IMR-90 (cell line): ENCODE measurements around the gene INSYN2A. TPM values are rescaled to one million over a fixed set of nuclear protein-coding genes. Genes with fewer than 3 reads are reported as not detected.

ENCODE experiments used
- ATAC-seq: fragments of 200-7000 bp; cut with Tn5 transposase; 2 replicates; pipeline ENCODE4 v1.9.1; 2020; ENCODE audit warnings: low read depth, mild to moderate bottlenecking, moderate library complexity
- BruUV-seq: library from RNA; stranded (reverse); fragments of 400-500 nt; replicated peaks from 2 replicates; lab custom pipeline; 2021; lab: Mats Ljungman, UMichigan
- CTCF ChIA-PET: fragments of 300-600 bp; formaldehyde crosslinking; extraction: SDS; loops from one replicate; lab custom pipeline; 2021; ENCODE audit warnings: antibody characterized with exemption; lab: Yijun Ruan, JAX
- POLR2A ChIA-PET: fragments of 300-600 bp; sonication (Branson Sonifier 250); formaldehyde crosslinking; loops from one replicate; lab custom pipeline; 2022; ENCODE audit warnings: antibody characterized with exemption; ENCODE audit not compliant: unreplicated experiment; lab: Charles Lee
- DNase-seq: peaks from one replicate; pipeline ENCODE4 v3.0.0; 2013
- H2AFZ ChIP-seq: replicated peaks from 2 replicates; pipeline ENCODE3; 2013; ENCODE audit warnings: low read length, mild to moderate bottlenecking; ENCODE audit not compliant: poor library complexity
- H2AK5ac ChIP-seq: 2 replicates; pipeline ENCODE4 v1.6.1; 2013; ENCODE audit warnings: low read depth, low read length, inconsistent platforms
- H2AK9ac ChIP-seq: replicated peaks from 2 replicates; pipeline ENCODE3; 2013; ENCODE audit warnings: mild to moderate bottlenecking, low read depth, low read length, moderate library complexity; ENCODE audit not compliant: poor library complexity
- H2BK120ac ChIP-seq: 2 replicates; pipeline ENCODE4 v1.6.1; 2013; ENCODE audit warnings: low read depth, low read length, inconsistent platforms
- H2BK15ac ChIP-seq: 3 replicates; pipeline ENCODE4 v1.6.1; 2013; ENCODE audit warnings: low read depth, low read length, inconsistent platforms
- H2BK20ac ChIP-seq: 2 replicates; pipeline ENCODE4 v1.6.1; 2013; ENCODE audit warnings: low read depth, mild to moderate bottlenecking, inconsistent platforms, low read length, moderate library complexity
- H2BK5ac ChIP-seq: 2 replicates; pipeline ENCODE4 v1.6.1; 2013; ENCODE audit warnings: mild to moderate bottlenecking, low read depth, low read length, inconsistent platforms; ENCODE audit not compliant: poor library complexity, severe bottlenecking
- H3K14ac ChIP-seq: replicated peaks from 2 replicates; pipeline ENCODE4 v1.6.1; 2013; ENCODE audit warnings: low read depth, low read length, inconsistent platforms
- H3K18ac ChIP-seq: 2 replicates; pipeline ENCODE4 v1.6.1; 2013; ENCODE audit warnings: low read depth, low read length, control low read depth
- H3K23ac ChIP-seq: 2 replicates; pipeline ENCODE4 v1.6.1; 2013; ENCODE audit warnings: low read depth, low read length, inconsistent platforms
- H3K27ac ChIP-seq: 2 replicates; pipeline ENCODE4 v1.5.1; 2013; ENCODE audit warnings: mild to moderate bottlenecking, control low read depth, low read length; ENCODE audit not compliant: insufficient read depth
- H3K27me3 ChIP-seq: 2 replicates; pipeline ENCODE4 v1.6.1; 2013; ENCODE audit warnings: low read length; ENCODE audit not compliant: control insufficient read depth, insufficient read depth
- H3K36me3 ChIP-seq: 2 replicates; pipeline ENCODE4 v1.6.1; 2013; ENCODE audit warnings: low read length, mixed read lengths; ENCODE audit not compliant: control insufficient read depth, insufficient read depth
- H3K4ac ChIP-seq: 2 replicates; pipeline ENCODE4 v1.6.1; 2013; ENCODE audit warnings: low read depth, low read length, inconsistent platforms
- H3K4me1 ChIP-seq: 2 replicates; pipeline ENCODE4 v1.6.1; 2013; ENCODE audit warnings: low read length, mixed read lengths; ENCODE audit not compliant: control insufficient read depth, insufficient read depth
- H3K4me2 ChIP-seq: 2 replicates; pipeline ENCODE4 v1.6.1; 2013; ENCODE audit warnings: low read depth, mild to moderate bottlenecking, control low read depth, low read length, moderate library complexity
- H3K4me3 ChIP-seq: 2 replicates; pipeline ENCODE4 v1.5.1; 2013; ENCODE audit warnings: low read depth, mild to moderate bottlenecking, control low read depth, low read length, moderate library complexity; ENCODE audit not compliant: insufficient read depth
- H3K56ac ChIP-seq: 2 replicates; pipeline ENCODE4 v1.6.1; 2013; ENCODE audit warnings: low read length, inconsistent platforms; ENCODE audit not compliant: insufficient read depth; ENCODE audit errors: extremely low read depth
- H3K79me1 ChIP-seq, 2 experiments: 2 replicates each; pipeline ENCODE4 v1.6.1; 2013; ENCODE audit warnings: low read length in 2 of 2, inconsistent platforms in 1 of 2, low read depth in 1 of 2
- H3K9ac ChIP-seq: 2 replicates; pipeline ENCODE4 v1.6.1; 2013; ENCODE audit warnings: low read depth, low read length, control low read depth
- H3K9me1 ChIP-seq: 2 replicates; pipeline ENCODE4 v1.6.1; 2013; ENCODE audit warnings: low read length, inconsistent platforms; ENCODE audit not compliant: insufficient read depth
- H3K9me3 ChIP-seq: 2 replicates; pipeline ENCODE4 v1.6.1; 2013; ENCODE audit warnings: low read length; ENCODE audit not compliant: control insufficient read depth, insufficient read depth
- H4K20me1 ChIP-seq: 2 replicates; pipeline ENCODE4 v1.6.1; 2013; ENCODE audit warnings: low read length, inconsistent platforms; ENCODE audit not compliant: insufficient read depth
- H4K5ac ChIP-seq: 2 replicates; pipeline ENCODE4 v1.6.1; 2013; ENCODE audit warnings: mild to moderate bottlenecking, low read depth, low read length, control low read depth
- H4K8ac ChIP-seq, 2 experiments: 2 replicates each; pipeline ENCODE4 v1.6.1; 2013; ENCODE audit warnings: low read depth in 2 of 2, low read length in 2 of 2, control low read depth in 1 of 2, inconsistent platforms in 1 of 2
- H4K91ac ChIP-seq: 2 replicates; pipeline ENCODE4 v1.6.1; 2013; ENCODE audit warnings: low read depth, low read length, inconsistent platforms; ENCODE audit not compliant: insufficient read depth
- CEBPB ChIP-seq: IDR thresholded peaks from 2 replicates; pipeline ENCODE4 v1.6.1; 2012; ENCODE audit warnings: low read depth, low read length, improper control_type of control experiment
- CHD1 ChIP-seq: IDR thresholded peaks from 2 replicates; pipeline ENCODE4 v1.6.1; 2012; ENCODE audit warnings: low read depth, low read length, improper control_type of control experiment
- FOS ChIP-seq: fragments of 150-350 bp; IDR thresholded peaks from 2 replicates; pipeline ENCODE4 v1.6.1; 2016; ENCODE audit warnings: low read depth, low read length
- MAFK ChIP-seq: IDR thresholded peaks from 2 replicates; pipeline ENCODE4 v1.6.1; 2012; ENCODE audit warnings: low read depth, low read length, improper control_type of control experiment
- MAZ ChIP-seq: IDR thresholded peaks from 2 replicates; pipeline ENCODE4 v1.6.1; 2012; ENCODE audit warnings: low read depth, mild to moderate bottlenecking, low read length, improper control_type of control experiment, moderate library complexity, borderline replicate concordance
- MXI1 ChIP-seq: IDR thresholded peaks from 2 replicates; pipeline ENCODE4 v1.6.1; 2012; ENCODE audit warnings: low read depth, mild to moderate bottlenecking, low read length, moderate library complexity, borderline replicate concordance
- NFE2L2 ChIP-seq: fragments of 150-350 bp; IDR thresholded peaks from 2 replicates; pipeline ENCODE4 v1.6.1; 2016; ENCODE audit warnings: low read depth, mild to moderate bottlenecking, low read length
- POLR2A ChIP-seq: IDR thresholded peaks from 2 replicates; pipeline ENCODE4 v1.6.1; 2012; ENCODE audit warnings: mild to moderate bottlenecking, low read depth, low read length
- RAD21 ChIP-seq: IDR thresholded peaks from 2 replicates; pipeline ENCODE4 v1.6.1; 2012; ENCODE audit warnings: low read length, improper control_type of control experiment
- RCOR1 ChIP-seq: IDR thresholded peaks from 2 replicates; pipeline ENCODE4 v1.6.1; 2012; ENCODE audit warnings: mild to moderate bottlenecking, low read length, improper control_type of control experiment; ENCODE audit not compliant: insufficient replicate concordance
- RFX5 ChIP-seq: IDR thresholded peaks from 2 replicates; pipeline ENCODE4 v1.8.0; 2012; ENCODE audit warnings: low read depth, mild to moderate bottlenecking, low read length, moderate library complexity
- USF2 ChIP-seq: fragments of 150-350 bp; IDR thresholded peaks from 2 replicates; pipeline ENCODE4 v1.6.1; 2017; ENCODE audit warnings: mild to moderate bottlenecking, antibody characterized with exemption, low read length, low read depth
- WGBS, 2 experiments: methylation state at CpG; one replicate each; pipeline versions ENCODE4 v1.1.5 to v1.1.7; 2013; ENCODE audit warnings: missing lambda C conversion rate in 2 of 2; ENCODE audit not compliant: insufficient read length in 1 of 2; ENCODE audit errors: extremely low coverage in 2 of 2; 5-methylcytosine and 5-hydroxymethylcytosine counted together
- dilution Hi-C: fragments of 300-500 bp; cut with HindIII; formaldehyde crosslinking; loops from one replicate; pipeline ENCODE4 v1.14.3; 2018; ENCODE audit warnings: low sequenced_read_pairs; ENCODE audit not compliant: unreplicated experiment
- in situ Hi-C: fragments of 300-500 bp; cut with MboI; formaldehyde crosslinking; loops from 3 replicates; pipeline ENCODE4 v1.14.3; 2019; ENCODE audit warnings: low sequenced_read_pairs, inconsistent platforms, mixed read lengths
- intact Hi-C: fragments of 100-400 bp; cut with micrococcal nuclease; formaldehyde crosslinking; loops from 2 replicates; pipeline ENCODE4 v1.10.0; 2022
- polyA plus RNA-seq, 3 experiments: library from polyadenylated mRNA; depleted of rRNA; stranded (reverse); fragments of >200 nt; gene quantifications; 2 replicates each; pipeline ENCODE4 v1.2.3, GENCODE V29; 2012; ENCODE audit warnings: low replicate concordance in 1 of 3
- total RNA-seq: library from RNA; depleted of rRNA; stranded (reverse); fragments of >200 nt; gene quantifications from 2 replicates; pipeline ENCODE4 v1.2.3, GENCODE V29; 2012
- TF ChIP-seq, protein P1 (sequence below): conservative IDR thresholded peaks from 2 replicates; pipeline ENCODE4 v1.5.1; 2012; ENCODE audit warnings: mild to moderate bottlenecking, low read depth, low read length, improper control_type of control experiment

Gene INSYN2A
- total and polyA plus RNA-seq, 2 of the 4 experiments (the other 2 are of a cell fraction): 0.10 to 0.18 TPM

DNA sequence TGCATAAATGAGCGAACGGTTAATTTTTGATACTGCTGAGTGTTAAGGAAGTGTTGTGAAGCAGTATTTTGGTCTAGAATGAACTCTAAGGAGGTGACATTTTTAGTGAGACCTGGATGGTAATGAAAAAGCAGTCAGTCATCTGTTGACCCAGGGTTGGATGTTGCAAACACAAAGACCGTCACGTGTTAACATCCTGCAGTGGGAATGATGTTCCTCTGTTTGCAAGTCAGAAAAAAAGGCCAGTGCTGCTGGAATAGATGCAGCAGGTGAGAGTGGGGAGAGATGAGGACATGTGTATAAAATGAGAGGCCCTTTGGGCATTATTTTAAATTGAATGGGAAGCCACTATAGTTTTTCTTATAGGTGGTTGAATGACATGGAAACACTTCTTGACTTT lies 39.3 kb downstream of the INSYN2A start:
- POLR2A ChIA-PET: no interaction called here
- no peaks in the 10 kb centered on the region for H3K27me3 ChIP-seq
- H4K91ac ChIP-seq: no peak overlapping the region
- no peak overlapping the region for H3K18ac ChIP-seq
- peaks cover 17% of the 10 kb centered on the region for H3K9me1 ChIP-seq
- no peak overlapping the region for H4K8ac ChIP-seq
- TF ChIP-seq MXI1 (no peak), POLR2A (no peak), MAZ (no peak), CHD1 (no peak), NFE2L2 (no peak), USF2 (no peak), MAFK (no peak), RAD21 (no peak), RCOR1 (no peak), CEBPB (no peak), FOS (no peak), RFX5 (no peak)
- TF ChIP-seq, protein P1, sequence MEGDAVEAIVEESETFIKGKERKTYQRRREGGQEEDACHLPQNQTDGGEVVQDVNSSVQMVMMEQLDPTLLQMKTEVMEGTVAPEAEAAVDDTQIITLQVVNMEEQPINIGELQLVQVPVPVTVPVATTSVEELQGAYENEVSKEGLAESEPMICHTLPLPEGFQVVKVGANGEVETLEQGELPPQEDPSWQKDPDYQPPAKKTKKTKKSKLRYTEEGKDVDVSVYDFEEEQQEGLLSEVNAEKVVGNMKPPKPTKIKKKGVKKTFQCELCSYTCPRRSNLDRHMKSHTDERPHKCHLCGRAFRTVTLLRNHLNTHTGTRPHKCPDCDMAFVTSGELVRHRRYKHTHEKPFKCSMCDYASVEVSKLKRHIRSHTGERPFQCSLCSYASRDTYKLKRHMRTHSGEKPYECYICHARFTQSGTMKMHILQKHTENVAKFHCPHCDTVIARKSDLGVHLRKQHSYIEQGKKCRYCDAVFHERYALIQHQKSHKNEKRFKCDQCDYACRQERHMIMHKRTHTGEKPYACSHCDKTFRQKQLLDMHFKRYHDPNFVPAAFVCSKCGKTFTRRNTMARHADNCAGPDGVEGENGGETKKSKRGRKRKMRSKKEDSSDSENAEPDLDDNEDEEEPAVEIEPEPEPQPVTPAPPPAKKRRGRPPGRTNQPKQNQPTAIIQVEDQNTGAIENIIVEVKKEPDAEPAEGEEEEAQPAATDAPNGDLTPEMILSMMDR: no peak
- CTCF ChIA-PET: no interaction called here
- dilution Hi-C loops (no loop called here), intact Hi-C loops (no loop called here), in situ Hi-C loops (no loop called here)
- no peak overlapping the region for H2BK5ac ChIP-seq
- H3K14ac ChIP-seq: no peak overlapping the region
- no peak overlapping the region for H2AK5ac ChIP-seq
- no peak overlapping the region for H3K4ac ChIP-seq
- no peak overlapping the region for H3K4me2 ChIP-seq
- H3K56ac ChIP-seq: no peak overlapping the region
- H4K5ac ChIP-seq: no peak overlapping the region
- no peak overlapping the region for H3K4me3 ChIP-seq
- DNase-seq: no peak
- H3K27ac ChIP-seq: no peak overlapping the region
- peaks cover 30 to 59% of the 10 kb centered on the region in 2 experiments for H3K79me1 ChIP-seq
- H4K20me1 ChIP-seq: peaks cover 40% of the 10 kb centered on the region; the same call in 1 of the 2 replicates
- no peak overlapping the region for H3K9ac ChIP-seq
- no peak overlapping the region for H2BK20ac ChIP-seq
- BruUV-seq: no TSS peak
- no peak for ATAC-seq
- H2AK9ac ChIP-seq: no peak overlapping the region
- H3K4me1 ChIP-seq: peaks cover 15% of the 10 kb centered on the region
- 83% methylated on average over 1 of the region's 4 CpGs; no CpG with 5 or more reads in 1 of the 2 experiments for WGBS, 2 experiments
- H3K23ac ChIP-seq: no peak overlapping the region
- no peaks in the 10 kb centered on the region for H3K9me3 ChIP-seq
- no peak overlapping the region for H2AFZ ChIP-seq
- no peak overlapping the region for H2BK15ac ChIP-seq
- H3K36me3 ChIP-seq: no peaks in the 10 kb centered on the region
- H2BK120ac ChIP-seq: no peak overlapping the region
